ENCODE data around the gene PPP2R5A.

The PPP2R5A gene

GRCh38 chr1:212295579-212295978, 10.4 kb downstream of the PPP2R5A start (continued):
- no peak for TF ChIP-seq PRDM2 (tag by site-specific recombination; IDR thresholded peaks at IDR 0.05; ENCODE audit: borderline replicate concordance)
- TF ChIP-seq SETDB1 (IDR thresholded peaks at IDR 0.05; ENCODE audit: insufficient read length, low read length): no peak
- no peak for TF ChIP-seq ZNF518A (tag by site-specific recombination; conservative IDR thresholded peaks at IDR 0.05; ENCODE audit: low read depth)
- no peak for TF ChIP-seq KLF8 (tag by site-specific recombination; IDR thresholded peaks at IDR 0.05)
- no peak for TF ChIP-seq ZSCAN23 (tag by site-specific recombination; IDR thresholded peaks at IDR 0.05)
- TF ChIP-seq ZNF423 (tag by site-specific recombination; IDR thresholded peaks at IDR 0.05): no peak

- ChIA-PET POLR2A (no interaction called here), CTCF (interaction anchor here (1.2 kb wide), 2 partner anchors 11 to 226 kb away, joined by 3 to 4 read pairs; no protein-coding TSS in a partner anchor)
- H3K9me3 ChIP-seq (ENCODE audit: control insufficient read depth, insufficient read depth, low read depth, low read length): no peaks in the 10 kb centered on the region
- H3K4me3 ChIP-seq (ENCODE audit: low read depth, low read length): no peak overlapping the region
- no peak for TF ChIP-seq ZNF221 (tag by site-specific recombination; IDR thresholded peaks at IDR 0.05; ENCODE audit: borderline replicate concordance)
- TF ChIP-seq WT1 (tag by site-specific recombination; IDR thresholded peaks at IDR 0.05): no peak
- no peak for TF ChIP-seq YY2 (tag by site-specific recombination; IDR thresholded peaks at IDR 0.05)
- no peak overlapping the region for H3K27ac ChIP-seq (ENCODE audit: extremely low read depth, low read depth, low read length)
- no peaks in the 10 kb centered on the region for H3K36me3 ChIP-seq (ENCODE audit: control insufficient read depth in 2 of 2, insufficient read depth in 1 of 2, low read length in 2 of 2)
- no peaks in the 10 kb centered on the region for H3K4me1 ChIP-seq (ENCODE audit: control insufficient read depth, insufficient read depth, low read length)
These were observed 12.1 kb downstream of the PPP2R5A start for GRCh38 chr1:212297338-212297737.

GRCh38 chr1:212301580-212301979, 16.4 kb downstream of the PPP2R5A start:
- H3K4me1 ChIP-seq (ENCODE audit: control insufficient read depth, insufficient read depth, low read length): no peaks in the 10 kb centered on the region
- POLR2A ChIA-PET: no interaction called here
- H3K4me3 ChIP-seq (ENCODE audit: low read depth, low read length): no peak overlapping the region
- no peaks in the 10 kb centered on the region for H3K9me3 ChIP-seq (ENCODE audit: control insufficient read depth, insufficient read depth, low read depth, low read length)
- TF ChIP-seq ZNF501 (tag by site-specific recombination; IDR thresholded peaks at IDR 0.05): no peak
- TF ChIP-seq ZFP3 (tag by site-specific recombination; IDR thresholded peaks at IDR 0.05; ENCODE audit: low read depth): no peak
- TF ChIP-seq ZNF202 (tag by site-specific recombination; IDR thresholded peaks at IDR 0.05; ENCODE audit: borderline replicate concordance): no peak
- H3K36me3 ChIP-seq (ENCODE audit: control insufficient read depth in 2 of 2, insufficient read depth in 1 of 2, low read length in 2 of 2): no peaks in the 10 kb centered on the region
- H3K27ac ChIP-seq (ENCODE audit: extremely low read depth, low read depth, low read length): no peak overlapping the region
- CTCF ChIA-PET: interaction anchor here (0.6 to 1.5 kb wide), 3 partner anchors 10 to 515 kb away, joined by 3 to 6 read pairs (median 4); partner anchors contain the start of genes DTL and INTS7

Measured in HEK293 (cell line).